Liver (tissue), 9 donors: ENCODE results near the gene GIPC2. TPM values are rescaled to one million over a fixed set of nuclear protein-coding genes. Genes with fewer than 3 reads are reported as not detected.

Experiments used
- DNase-seq: peaks from one replicate; pipeline ENCODE4 v3.0.0-alpha.2; 2017; ENCODE audit warnings: low spot score
- H3K27ac ChIP-seq, 2 donors: one replicate each; pipeline ENCODE4 v1.7.0; 2013; ENCODE audit warnings: inconsistent platforms in 2 of 2, low read length in 2 of 2, control low read depth in 1 of 2, low read depth in 1 of 2, mild to moderate bottlenecking in 1 of 2
- H3K27me3 ChIP-seq, 4 donors: one replicate each; pipeline versions ENCODE4 v1.6.1 to v1.7.0; 2013; ENCODE audit warnings: low read length in 3 of 4, inconsistent platforms in 1 of 4, mild to moderate bottlenecking in 1 of 4, moderate library complexity in 1 of 4; ENCODE audit not compliant: control insufficient read depth in 4 of 4, insufficient read depth in 4 of 4
- H3K36me3 ChIP-seq, 4 donors: one replicate each; pipeline versions ENCODE4 v1.6.1 to v1.7.0; 2013; ENCODE audit warnings: low read length in 3 of 4, mild to moderate bottlenecking in 3 of 4, low read depth in 1 of 4, moderate library complexity in 1 of 4; ENCODE audit not compliant: control insufficient read depth in 4 of 4, insufficient read depth in 3 of 4
- H3K4me1 ChIP-seq, 4 donors: one replicate each; pipeline versions ENCODE4 v1.6.1 to v1.7.0; 2013; ENCODE audit warnings: low read length in 3 of 4, mild to moderate bottlenecking in 3 of 4, moderate library complexity in 1 of 4; ENCODE audit not compliant: control insufficient read depth in 4 of 4, insufficient read depth in 4 of 4
- H3K4me3 ChIP-seq, 3 donors: one replicate each; pipeline versions ENCODE4 v1.6.1 to v1.7.0; 2013; ENCODE audit warnings: low read length in 3 of 3, control low read depth in 1 of 3, low read depth in 1 of 3, mild to moderate bottlenecking in 1 of 3
- H3K9ac ChIP-seq, 2 donors: one replicate each; pipeline ENCODE4 v1.7.0; 2013; ENCODE audit warnings: low read length in 2 of 2, mild to moderate bottlenecking in 2 of 2, moderate library complexity in 2 of 2, control low read depth in 1 of 2, low read depth in 1 of 2
- H3K9me3 ChIP-seq, 4 donors: one replicate each; pipeline versions ENCODE4 v1.6.1 to v1.7.0; 2013; ENCODE audit warnings: low read length in 3 of 4; ENCODE audit not compliant: control insufficient read depth in 4 of 4
- EGR1 ChIP-seq, 2 donors: IDR thresholded peaks; 2 replicates each; pipeline ENCODE4 v1.6.1; 2016 to 2018; ENCODE audit warnings: antibody characterized with exemption in 2 of 2, low read depth in 2 of 2
- FOXA1 ChIP-seq: IDR thresholded peaks from 2 replicates; pipeline ENCODE4 v1.6.1; 2016; ENCODE audit warnings: antibody characterized with exemption
- FOXA2 ChIP-seq: IDR thresholded peaks from 2 replicates; pipeline ENCODE4 v1.6.1; 2016; ENCODE audit warnings: antibody characterized with exemption
- GABPA ChIP-seq, 2 donors: IDR thresholded peaks in 1 of 2; conservative IDR thresholded peaks in 1 of 2; 2 replicates each; pipeline ENCODE4 v1.6.1; 2016; ENCODE audit warnings: antibody characterized with exemption in 2 of 2, mild to moderate bottlenecking in 1 of 2, moderate library complexity in 1 of 2
- HNF4A ChIP-seq, 2 donors: conservative IDR thresholded peaks; 2 replicates each; pipeline ENCODE4 v1.6.1; 2016; ENCODE audit warnings: antibody characterized with exemption in 2 of 2, mild to moderate bottlenecking in 2 of 2
- HNF4G ChIP-seq: IDR thresholded peaks from 2 replicates; pipeline ENCODE4 v1.6.1; 2016; ENCODE audit warnings: antibody characterized with exemption
- JUND ChIP-seq, 2 donors: IDR thresholded peaks; 2 replicates each; pipeline ENCODE4 v1.6.1; 2016; ENCODE audit warnings: antibody characterized with exemption in 2 of 2
- NR2F2 ChIP-seq: IDR thresholded peaks from 2 replicates; pipeline ENCODE4 v1.6.1; 2016; ENCODE audit warnings: antibody characterized with exemption
- RAD21 ChIP-seq, 2 donors: IDR thresholded peaks; 2 replicates each; pipeline ENCODE4 v1.6.1; 2016; ENCODE audit warnings: antibody characterized with exemption in 2 of 2, mild to moderate bottlenecking in 2 of 2
- RXRA ChIP-seq, 2 donors: IDR thresholded peaks; 2 replicates each; pipeline ENCODE4 v1.6.1; 2017 to 2018; ENCODE audit warnings: antibody characterized with exemption in 2 of 2, mild to moderate bottlenecking in 1 of 2
- SP1 ChIP-seq: IDR thresholded peaks from 2 replicates; pipeline ENCODE4 v1.6.1; 2018; ENCODE audit warnings: antibody characterized with exemption, mild to moderate bottlenecking
- YY1 ChIP-seq: IDR thresholded peaks from 2 replicates; pipeline ENCODE4 v1.6.1; 2016; ENCODE audit warnings: antibody characterized with exemption, mild to moderate bottlenecking
- WGBS: extraction: QIAGEN DNeasy Blood & Tissue Kit; methylation state at CpG from one replicate; pipeline ENCODE4 v1.1.7; 2013; 5-methylcytosine and 5-hydroxymethylcytosine counted together
- polyA plus RNA-seq, 2 donors: library from polyadenylated mRNA; stranded (reverse) in 1 of 2; unstranded in 1 of 2; fragments of 200-250 nt in 1 of 2; fragments of >200 nt in 1 of 2; fragmentation: Nextera tagmentation in 1 of 2; extraction: Ambion mirVana in 1 of 2; gene quantifications; one replicate each; pipeline versions ENCODE4 v1.2.1 to v1.2.3, GENCODE V29; 2013 to 2015
- total RNA-seq, 2 donors: library from RNA; depleted of rRNA; stranded (reverse); fragments of >200 nt; gene quantifications; one replicate each; pipeline ENCODE4 v1.2.3, GENCODE V29; 2014
- TF ChIP-seq, protein P1 (sequence below): IDR thresholded peaks from 2 replicates; pipeline ENCODE4 v1.6.1; 2016; ENCODE audit warnings: antibody characterized with exemption
- TF ChIP-seq, protein P2 (sequence below): IDR thresholded peaks from 2 replicates; pipeline ENCODE4 v1.6.1; 2016; ENCODE audit warnings: antibody characterized with exemption
- TF ChIP-seq, protein P3 (sequence below): IDR thresholded peaks from 2 replicates; pipeline ENCODE4 v1.6.1; 2016; ENCODE audit warnings: antibody characterized with exemption, mild to moderate bottlenecking
- TF ChIP-seq, protein P4 (sequence below): IDR thresholded peaks from 2 replicates; pipeline ENCODE4 v1.6.1; 2016; ENCODE audit warnings: antibody characterized with exemption
- TF ChIP-seq, protein P5 (sequence below): fragments of 150-350 bp; IDR thresholded peaks from 2 replicates; pipeline ENCODE4 v1.5.1; 2017; ENCODE audit warnings: improper control_type of control experiment, low read depth, low read length; ENCODE audit not compliant: missing input control
- donor health status: healthy.
- donor health status: healthy.
- donor health status: healthy.
- donor health status: healthy.
- donor health status: healthy.

Gene GIPC2
- total and polyA plus RNA-seq, 4 donors = 3.7 to 10.9 (median 6.4) TPM

DNA sequence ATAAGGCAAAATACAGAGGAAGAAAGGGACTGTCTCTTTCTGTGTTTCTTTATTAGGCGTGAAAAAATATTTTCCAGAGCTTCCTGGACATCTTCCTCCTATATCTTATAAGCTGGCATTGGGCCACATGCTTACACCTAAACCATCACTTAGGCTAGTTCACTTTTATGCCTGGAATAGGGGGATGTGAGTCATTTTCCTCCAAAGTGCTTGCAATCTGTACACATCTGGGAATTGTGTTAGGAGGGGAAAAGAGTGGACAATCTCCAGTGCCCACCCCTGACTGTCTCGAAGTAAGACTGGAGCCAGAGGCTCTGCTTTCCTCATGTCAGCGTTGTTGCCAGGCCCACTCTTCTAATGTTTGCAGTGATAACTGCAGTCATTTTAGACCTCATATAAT, 29.9 kb downstream of the GIPC2 start:
- TF ChIP-seq, protein P1, sequence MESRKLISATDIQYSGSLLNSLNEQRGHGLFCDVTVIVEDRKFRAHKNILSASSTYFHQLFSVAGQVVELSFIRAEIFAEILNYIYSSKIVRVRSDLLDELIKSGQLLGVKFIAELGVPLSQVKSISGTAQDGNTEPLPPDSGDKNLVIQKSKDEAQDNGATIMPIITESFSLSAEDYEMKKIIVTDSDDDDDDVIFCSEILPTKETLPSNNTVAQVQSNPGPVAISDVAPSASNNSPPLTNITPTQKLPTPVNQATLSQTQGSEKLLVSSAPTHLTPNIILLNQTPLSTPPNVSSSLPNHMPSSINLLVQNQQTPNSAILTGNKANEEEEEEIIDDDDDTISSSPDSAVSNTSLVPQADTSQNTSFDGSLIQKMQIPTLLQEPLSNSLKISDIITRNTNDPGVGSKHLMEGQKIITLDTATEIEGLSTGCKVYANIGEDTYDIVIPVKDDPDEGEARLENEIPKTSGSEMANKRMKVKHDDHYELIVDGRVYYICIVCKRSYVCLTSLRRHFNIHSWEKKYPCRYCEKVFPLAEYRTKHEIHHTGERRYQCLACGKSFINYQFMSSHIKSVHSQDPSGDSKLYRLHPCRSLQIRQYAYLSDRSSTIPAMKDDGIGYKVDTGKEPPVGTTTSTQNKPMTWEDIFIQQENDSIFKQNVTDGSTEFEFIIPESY = no peak
- TF ChIP-seq NR2F2 = no peak
- no peak for TF ChIP-seq HNF4G
- no peak for TF ChIP-seq GABPA (IDR thresholded peaks at IDR 0.05 in 1 of 2, conservative IDR thresholded peaks at IDR 0.05 in 1 of 2)
- TF ChIP-seq RAD21 (IDR thresholded peaks at IDR 0.05) = no peak
- no peak for TF ChIP-seq SP1
- TF ChIP-seq FOXA1 = no peak
- TF ChIP-seq JUND (IDR thresholded peaks at IDR 0.05) = no peak
- TF ChIP-seq HNF4A (conservative IDR thresholded peaks at IDR 0.05) = no peak
- TF ChIP-seq, protein P2, sequence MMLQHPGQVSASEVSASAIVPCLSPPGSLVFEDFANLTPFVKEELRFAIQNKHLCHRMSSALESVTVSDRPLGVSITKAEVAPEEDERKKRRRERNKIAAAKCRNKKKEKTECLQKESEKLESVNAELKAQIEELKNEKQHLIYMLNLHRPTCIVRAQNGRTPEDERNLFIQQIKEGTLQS = no peak
- TF ChIP-seq, protein P3, sequence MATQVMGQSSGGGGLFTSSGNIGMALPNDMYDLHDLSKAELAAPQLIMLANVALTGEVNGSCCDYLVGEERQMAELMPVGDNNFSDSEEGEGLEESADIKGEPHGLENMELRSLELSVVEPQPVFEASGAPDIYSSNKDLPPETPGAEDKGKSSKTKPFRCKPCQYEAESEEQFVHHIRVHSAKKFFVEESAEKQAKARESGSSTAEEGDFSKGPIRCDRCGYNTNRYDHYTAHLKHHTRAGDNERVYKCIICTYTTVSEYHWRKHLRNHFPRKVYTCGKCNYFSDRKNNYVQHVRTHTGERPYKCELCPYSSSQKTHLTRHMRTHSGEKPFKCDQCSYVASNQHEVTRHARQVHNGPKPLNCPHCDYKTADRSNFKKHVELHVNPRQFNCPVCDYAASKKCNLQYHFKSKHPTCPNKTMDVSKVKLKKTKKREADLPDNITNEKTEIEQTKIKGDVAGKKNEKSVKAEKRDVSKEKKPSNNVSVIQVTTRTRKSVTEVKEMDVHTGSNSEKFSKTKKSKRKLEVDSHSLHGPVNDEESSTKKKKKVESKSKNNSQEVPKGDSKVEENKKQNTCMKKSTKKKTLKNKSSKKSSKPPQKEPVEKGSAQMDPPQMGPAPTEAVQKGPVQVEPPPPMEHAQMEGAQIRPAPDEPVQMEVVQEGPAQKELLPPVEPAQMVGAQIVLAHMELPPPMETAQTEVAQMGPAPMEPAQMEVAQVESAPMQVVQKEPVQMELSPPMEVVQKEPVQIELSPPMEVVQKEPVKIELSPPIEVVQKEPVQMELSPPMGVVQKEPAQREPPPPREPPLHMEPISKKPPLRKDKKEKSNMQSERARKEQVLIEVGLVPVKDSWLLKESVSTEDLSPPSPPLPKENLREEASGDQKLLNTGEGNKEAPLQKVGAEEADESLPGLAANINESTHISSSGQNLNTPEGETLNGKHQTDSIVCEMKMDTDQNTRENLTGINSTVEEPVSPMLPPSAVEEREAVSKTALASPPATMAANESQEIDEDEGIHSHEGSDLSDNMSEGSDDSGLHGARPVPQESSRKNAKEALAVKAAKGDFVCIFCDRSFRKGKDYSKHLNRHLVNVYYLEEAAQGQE = no peak
- no peak for TF ChIP-seq FOXA2
- TF ChIP-seq, protein P4, sequence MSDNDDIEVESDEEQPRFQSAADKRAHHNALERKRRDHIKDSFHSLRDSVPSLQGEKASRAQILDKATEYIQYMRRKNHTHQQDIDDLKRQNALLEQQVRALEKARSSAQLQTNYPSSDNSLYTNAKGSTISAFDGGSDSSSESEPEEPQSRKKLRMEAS = no peak
- no peak for TF ChIP-seq YY1
- no peak for TF ChIP-seq RXRA (IDR thresholded peaks at IDR 0.05)
- Histone ChIP-seq H3K36me3 (no peaks in the 10 kb centered on the region), H3K27ac (no peak overlapping the region), H3K9me3 (no peaks in the 10 kb centered on the region), H3K27me3 (no peaks in the 10 kb centered on the region), H3K4me1 (peaks cover 0 to 22% (median 1%) of the 10 kb centered on the region in 4 donors), H3K9ac (no peak overlapping the region), H3K4me3 (no peak overlapping the region)
- 90% methylated on average over 3 of the region's 3 CpGs for WGBS
- no peak for DNase-seq

DNA sequence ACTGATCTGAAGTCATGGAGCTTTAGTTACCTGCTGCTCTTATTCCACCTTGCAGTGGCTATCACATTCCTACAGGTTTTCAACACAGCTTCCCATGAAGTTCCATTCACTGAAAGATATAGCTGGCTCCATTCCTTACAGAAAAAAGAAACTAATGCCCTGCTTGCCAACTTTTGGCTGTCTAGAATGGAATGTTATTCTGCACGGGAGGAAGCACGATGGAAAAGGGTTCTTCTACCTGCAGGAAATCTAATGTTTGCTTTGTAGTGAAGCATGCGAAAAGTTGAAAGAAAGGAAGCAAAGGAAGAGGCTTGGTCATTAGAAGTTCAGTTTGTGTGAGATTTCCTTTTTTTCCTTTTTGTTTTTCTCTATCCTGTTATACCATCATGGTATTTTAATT, 32.6 kb downstream of the GIPC2 start:
- Histone ChIP-seq H3K9ac (no peak overlapping the region), H3K27ac (no peak overlapping the region), H3K4me3 (no peak overlapping the region), H3K27me3 (no peaks in the 10 kb centered on the region), H3K9me3 (no peaks in the 10 kb centered on the region), H3K36me3 (peaks cover 0 to 7% (median 0%) of the 10 kb centered on the region in 4 donors), H3K4me1 (peaks cover 0 to 17% (median 1%) of the 10 kb centered on the region in 4 donors)
- 47% methylated on average over 3 of the region's 3 CpGs for WGBS
- no peak for DNase-seq
- no peak for TF ChIP-seq RAD21 (IDR thresholded peaks at IDR 0.05)
- TF ChIP-seq, protein P3 = no peak
- TF ChIP-seq FOXA2 = no peak
- TF ChIP-seq HNF4A (conservative IDR thresholded peaks at IDR 0.05) = no peak
- no peak for TF ChIP-seq GABPA (IDR thresholded peaks at IDR 0.05 in 1 of 2, conservative IDR thresholded peaks at IDR 0.05 in 1 of 2)
- TF ChIP-seq FOXA1 = no peak
- TF ChIP-seq, protein P5, sequence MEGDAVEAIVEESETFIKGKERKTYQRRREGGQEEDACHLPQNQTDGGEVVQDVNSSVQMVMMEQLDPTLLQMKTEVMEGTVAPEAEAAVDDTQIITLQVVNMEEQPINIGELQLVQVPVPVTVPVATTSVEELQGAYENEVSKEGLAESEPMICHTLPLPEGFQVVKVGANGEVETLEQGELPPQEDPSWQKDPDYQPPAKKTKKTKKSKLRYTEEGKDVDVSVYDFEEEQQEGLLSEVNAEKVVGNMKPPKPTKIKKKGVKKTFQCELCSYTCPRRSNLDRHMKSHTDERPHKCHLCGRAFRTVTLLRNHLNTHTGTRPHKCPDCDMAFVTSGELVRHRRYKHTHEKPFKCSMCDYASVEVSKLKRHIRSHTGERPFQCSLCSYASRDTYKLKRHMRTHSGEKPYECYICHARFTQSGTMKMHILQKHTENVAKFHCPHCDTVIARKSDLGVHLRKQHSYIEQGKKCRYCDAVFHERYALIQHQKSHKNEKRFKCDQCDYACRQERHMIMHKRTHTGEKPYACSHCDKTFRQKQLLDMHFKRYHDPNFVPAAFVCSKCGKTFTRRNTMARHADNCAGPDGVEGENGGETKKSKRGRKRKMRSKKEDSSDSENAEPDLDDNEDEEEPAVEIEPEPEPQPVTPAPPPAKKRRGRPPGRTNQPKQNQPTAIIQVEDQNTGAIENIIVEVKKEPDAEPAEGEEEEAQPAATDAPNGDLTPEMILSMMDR = no peak
- no peak for TF ChIP-seq HNF4G
- TF ChIP-seq RXRA (IDR thresholded peaks at IDR 0.05) = no peak
- no peak for TF ChIP-seq EGR1 (IDR thresholded peaks at IDR 0.05; ENCODE audit: low read depth in 2 of 2)
- TF ChIP-seq JUND (IDR thresholded peaks at IDR 0.05) = no peak
- TF ChIP-seq YY1 = no peak
- TF ChIP-seq NR2F2 = no peak
- TF ChIP-seq, protein P1 = no peak
- TF ChIP-seq, protein P2 = no peak
